ENCODE measurements around the gene ZMYND8. TPM values are rescaled to one million over a fixed set of nuclear protein-coding genes. Genes with fewer than 3 reads are reported as not detected.

ZMYND8 gene
- total RNA-seq, 1 experiment from 2014 or later, result 29.0 TPM

GRCh38 chr20:47315339-47316056, 41.0 kb downstream of the ZMYND8 start:
- CTCF ChIA-PET, result interaction anchor here (1.0 kb wide), 1 partner anchor 305 kb away, joined by 3 read pairs; no protein-coding TSS in a partner anchor
- Histone ChIP-seq H3K4me1 (ENCODE audit: control insufficient read depth in 1 of 2, insufficient read depth in 2 of 2, low read length in 2 of 2) (peaks cover 63 to 69% of the 10 kb centered on the region in 2 experiments), H3K9me3 (ENCODE audit: control insufficient read depth in 1 of 2, insufficient read depth in 1 of 2, low read depth in 1 of 2, low read length in 2 of 2) (no peaks in the 10 kb centered on the region), H3K79me2 (ENCODE audit: insufficient read depth, low read length) (peaks cover 95% of the 10 kb centered on the region), H3K4me2 (ENCODE audit: low read length) (peak overlapping the region; percentile 88), H3K9me2 (ENCODE audit: insufficient read depth) (no peaks in the 10 kb centered on the region), H3K27ac (ENCODE audit: low read depth, low read length) (peak overlapping the region; percentile 92), H3K27me3 (ENCODE audit: insufficient read depth, low read length) (no peaks in the 10 kb centered on the region), H3K9ac (ENCODE audit: low read length) (peak overlapping the region; percentile 80), H3K36me3 (ENCODE audit: control insufficient read depth in 1 of 2, insufficient read depth in 2 of 2, low read length in 2 of 2) (0 out of 4 replicates have a peak, but pooled peaks cover 0 to 2% of the 10 kb centered on the region in 2 experiments), H4K20me1 (ENCODE audit: insufficient read depth) (no peaks in the 10 kb centered on the region), H2AFZ (ENCODE audit: low read depth, low read length, poor library complexity, severe bottlenecking) (no peak overlapping the region), H3K4me3 (replicated peaks in 1 of 2; ENCODE audit: low read depth in 1 of 2, low read length in 2 of 2) (peak overlapping the region in 1 of 2 experiments; percentile 42; a peak in 2 of 4 replicates)
- DNase-seq (ENCODE audit: low read depth, low spot score) (no peak), ATAC-seq (peak; percentile 29; the same call in 1 of the 2 replicates)
- intact Hi-C loops (cut with micrococcal nuclease), result loop anchor here (5.0 kb wide), 3 partner anchors 43 to 113 kb away; no protein-coding TSS in a partner anchor
- POLR2A ChIA-PET, result interaction anchor here (0.8 to 3.6 kb wide), 5 partner anchors 15 to 186 kb away, joined by 4 to 65 read pairs (median 9); partner anchors contain the start of genes NCOA3 and ZMYND8
- BruUV-seq (replicated peaks), result no TSS peak
- RAD21 ChIA-PET (ENCODE audit: low non-redundant PET in 1 of 2, low total read pairs in 2 of 2, uncharacterized antibody in 2 of 2, unreplicated experiment in 2 of 2), result interaction anchor here in 1 of 2 experiments (0.6 kb wide), 1 partner anchor 114 kb away, joined by 4 read pairs; no protein-coding TSS in a partner anchor
- TF ChIP-seq ATF3 (IDR thresholded peaks at IDR 0.05) (no peak), POLR2AphosphoS5 (IDR thresholded peaks at IDR 0.05; ENCODE audit: low read depth, low read length) (peak; percentile 19; the same call in 1 of the 2 replicates)

GRCh38 chr20:47314647-47315338, 41.7 kb downstream of the ZMYND8 start:
- POLR2A ChIA-PET, result no interaction called here
- peak overlapping the region; percentile 88 for H3K4me2 ChIP-seq (ENCODE audit: low read length)
- BruUV-seq (replicated peaks), result no TSS peak
- H3K9ac ChIP-seq (ENCODE audit: low read length), result peak overlapping the region; percentile 80
- H2AFZ ChIP-seq (ENCODE audit: low read depth, low read length, poor library complexity, severe bottlenecking), result no peak overlapping the region
- H3K4me1 ChIP-seq (ENCODE audit: control insufficient read depth in 1 of 2, insufficient read depth in 2 of 2, low read length in 2 of 2), result peaks cover 57 to 62% of the 10 kb centered on the region in 2 experiments
- RAD21 ChIA-PET (ENCODE audit: low non-redundant PET in 1 of 2, low total read pairs in 2 of 2, uncharacterized antibody in 2 of 2, unreplicated experiment in 2 of 2), result no interaction called here
- intact Hi-C loops (cut with micrococcal nuclease), result loop anchor here (5.0 kb wide), 3 partner anchors 42 to 112 kb away; no protein-coding TSS in a partner anchor
- H3K27ac ChIP-seq (ENCODE audit: low read depth, low read length), result peak overlapping the region; percentile 92
- H4K20me1 ChIP-seq (ENCODE audit: insufficient read depth), result no peaks in the 10 kb centered on the region
- no peaks in the 10 kb centered on the region for H3K9me2 ChIP-seq (ENCODE audit: insufficient read depth)
- no peak for DNase-seq (ENCODE audit: low read depth, low spot score)
- CTCF ChIA-PET, result no interaction called here
- no peaks in the 10 kb centered on the region for H3K27me3 ChIP-seq (ENCODE audit: insufficient read depth, low read length)
- no peaks in the 10 kb centered on the region for H3K9me3 ChIP-seq (ENCODE audit: control insufficient read depth in 1 of 2, insufficient read depth in 1 of 2, low read depth in 1 of 2, low read length in 2 of 2)
- peaks cover 95% of the 10 kb centered on the region for H3K79me2 ChIP-seq (ENCODE audit: insufficient read depth, low read length)
- ATAC-seq, result no peak
- H3K36me3 ChIP-seq (ENCODE audit: control insufficient read depth in 1 of 2, insufficient read depth in 2 of 2, low read length in 2 of 2), result 0 out of 4 replicates have a peak, but pooled peaks cover 2 to 7% of the 10 kb centered on the region in 2 experiments
- no peak overlapping the region for H3K4me3 ChIP-seq (replicated peaks in 1 of 2; ENCODE audit: low read depth in 1 of 2, low read length in 2 of 2)
- TF ChIP-seq SRF (IDR thresholded peaks at IDR 0.05; ENCODE audit: low read depth), result no peak
- TF ChIP-seq ZFX (IDR thresholded peaks at IDR 0.05), result no peak
- no peak for TF ChIP-seq POLR2AphosphoS5 (IDR thresholded peaks at IDR 0.05; ENCODE audit: low read depth, low read length)
- TF ChIP-seq SIN3A (IDR thresholded peaks at IDR 0.05; ENCODE audit: low read depth), result no peak
- TF ChIP-seq SP1 (IDR thresholded peaks at IDR 0.05; ENCODE audit: low read depth), result no peak
- TF ChIP-seq ZNF274 (IDR thresholded peaks at IDR 0.05; ENCODE audit: low read depth, low read length), result no peak
- TF ChIP-seq ELF1 (IDR thresholded peaks at IDR 0.05; ENCODE audit: borderline replicate concordance, low read depth), result no peak
- TF ChIP-seq CTCF (IDR thresholded peaks at IDR 0.05 in 2 of 3, conservative IDR thresholded peaks at IDR 0.05 in 1 of 3; ENCODE audit: borderline replicate concordance in 1 of 3, insufficient read depth in 1 of 3, low read depth in 2 of 3, low read length in 2 of 3), result no peak
- TF ChIP-seq RAD21 (IDR thresholded peaks at IDR 0.05; ENCODE audit: low read depth), result no peak
- TF ChIP-seq EZH2phosphoT487 (IDR thresholded peaks at IDR 0.05; ENCODE audit: borderline replicate concordance), result no peak
- no peak for TF ChIP-seq FOSL1 (IDR thresholded peaks at IDR 0.05; ENCODE audit: low read depth)
- no peak for TF ChIP-seq TCF7L2 (IDR thresholded peaks at IDR 0.05; ENCODE audit: borderline replicate concordance, extremely low read depth, insufficient read depth, insufficient read length)
- TF ChIP-seq CEBPB (IDR thresholded peaks at IDR 0.05; ENCODE audit: low read depth), result no peak
- no peak for TF ChIP-seq POLR2A (IDR thresholded peaks at IDR 0.05; ENCODE audit: borderline replicate concordance, extremely low read depth, insufficient read depth, insufficient read length)

Data from HCT116 (cell line).